ENCODE measurements around the gene IFNL3.
"Not testable (repeated sequence)": the region's sequence is repeated elsewhere in the genome, so short reads cannot be mapped to it uniquely, and the experiment has no call there.

- not testable (repeated sequence) for TF ChIP-seq CTCF (IDR thresholded peaks at IDR 0.05; ENCODE audit: low read depth, low read length, poor library complexity, severe bottlenecking); EZH2phosphoT487 (IDR thresholded peaks at IDR 0.05; ENCODE audit: borderline replicate concordance, low read length)
Observed at GRCh38 chr19:39245166-39245565, 360 bp upstream of the IFNL3 start.

All from DOHH2 (cell line).